ENCODE measurements around the gene HNRNPA2B1.

HNRNPA2B1 gene

GRCh38 chr7:26191233-26191973 is 9.1 kb downstream of the HNRNPA2B1 start:
- no peak for TF ChIP-seq CTCF (IDR thresholded peaks at IDR 0.05; ENCODE audit: unreplicated experiment in 3 of 3)
- H3K27ac Mint-ChIP-seq, result peak overlapping the region; percentile 10 to 36 (median 26)
- H3K4me3 Mint-ChIP-seq, result no peak overlapping the region
- H3K36me3 Mint-ChIP-seq (ENCODE audit: low read depth), result peaks cover 92% of the 10 kb centered on the region
- H3K9me3 Mint-ChIP-seq, result no peaks in the 10 kb centered on the region
- H3K4me1 Mint-ChIP-seq, result peaks cover 37% of the 10 kb centered on the region
- H3K27me3 Mint-ChIP-seq (ENCODE audit: low read depth), result no peaks in the 10 kb centered on the region

GRCh38 chr7:26190417-26190869 is 10.1 kb downstream of the HNRNPA2B1 start:
- no peaks in the 10 kb centered on the region for H3K27me3 Mint-ChIP-seq (ENCODE audit: low read depth)
- H3K9me3 Mint-ChIP-seq, result no peaks in the 10 kb centered on the region
- H3K36me3 Mint-ChIP-seq (ENCODE audit: low read depth), result peaks cover 88% of the 10 kb centered on the region
- H3K4me3 Mint-ChIP-seq, result no peak overlapping the region
- peak overlapping the region in 1 of 3 experiments; percentile 26 for H3K27ac Mint-ChIP-seq
- TF ChIP-seq CTCF (IDR thresholded peaks at IDR 0.05; ENCODE audit: unreplicated experiment in 3 of 3), result no peak
- peaks cover 28% of the 10 kb centered on the region for H3K4me1 Mint-ChIP-seq

DNA sequence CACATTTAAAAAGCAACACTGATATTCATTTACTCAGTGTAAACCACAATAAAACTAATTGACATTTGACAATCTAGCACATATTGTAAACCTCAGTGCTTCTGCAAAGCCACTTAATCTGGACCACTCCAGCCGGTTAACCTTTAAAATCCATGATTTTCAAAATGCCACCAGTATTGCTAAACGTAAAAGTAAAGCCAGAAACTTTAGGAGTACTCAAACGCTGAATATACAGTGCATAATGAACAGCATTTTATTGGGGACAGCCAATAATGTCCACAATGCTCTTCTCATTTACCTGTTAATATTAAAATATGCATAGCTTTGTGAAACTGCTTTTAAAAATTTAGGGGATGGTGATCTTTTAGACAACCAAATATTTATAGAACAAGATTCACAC is 10.8 kb downstream of the HNRNPA2B1 start:
- TF ChIP-seq CTCF (IDR thresholded peaks at IDR 0.05; ENCODE audit: unreplicated experiment in 3 of 3), result no peak
- no peaks in the 10 kb centered on the region for H3K9me3 Mint-ChIP-seq
- H3K36me3 Mint-ChIP-seq (ENCODE audit: low read depth), result peaks cover 90% of the 10 kb centered on the region
- peaks cover 23% of the 10 kb centered on the region for H3K4me1 Mint-ChIP-seq
- no peaks in the 10 kb centered on the region for H3K27me3 Mint-ChIP-seq (ENCODE audit: low read depth)
- H3K27ac Mint-ChIP-seq, result no peak overlapping the region
- no peak overlapping the region for H3K4me3 Mint-ChIP-seq

DNA sequence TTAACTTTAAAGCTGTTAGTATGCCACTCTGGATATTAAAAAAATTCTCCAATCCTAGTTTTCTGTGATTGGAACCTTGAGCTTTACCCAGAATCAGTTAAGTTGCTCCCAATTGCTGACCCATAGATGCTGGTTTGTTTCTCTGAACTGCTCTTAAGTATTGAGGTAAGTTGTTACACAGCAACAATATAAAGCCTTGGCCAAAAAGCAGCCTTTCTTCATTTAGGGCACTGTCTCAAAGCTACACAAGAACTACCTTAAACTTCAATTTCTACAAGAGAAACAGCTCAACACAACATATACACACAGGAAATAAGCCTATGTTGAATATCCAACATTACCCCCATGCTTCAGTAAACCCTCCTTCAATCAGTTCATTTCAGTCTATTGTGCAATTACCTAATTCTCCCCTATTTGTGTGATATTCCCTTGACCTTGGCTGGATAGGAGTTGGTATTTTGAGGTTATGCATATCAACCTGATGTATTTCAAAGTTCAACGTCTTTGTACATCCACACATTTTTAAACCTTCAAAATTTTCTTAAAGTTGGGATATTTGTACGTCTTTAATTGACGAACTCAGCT is 11.5 kb downstream of the HNRNPA2B1 start:
- H3K4me1 Mint-ChIP-seq, result peaks cover 22% of the 10 kb centered on the region
- no peak overlapping the region for H3K27ac Mint-ChIP-seq
- no peak overlapping the region for H3K4me3 Mint-ChIP-seq
- TF ChIP-seq CTCF (IDR thresholded peaks at IDR 0.05; ENCODE audit: unreplicated experiment in 3 of 3), result no peak
- no peaks in the 10 kb centered on the region for H3K27me3 Mint-ChIP-seq (ENCODE audit: low read depth)
- H3K36me3 Mint-ChIP-seq (ENCODE audit: low read depth), result peaks cover 83% of the 10 kb centered on the region
- no peaks in the 10 kb centered on the region for H3K9me3 Mint-ChIP-seq

GRCh38 chr7:26188206-26188956 is 12.2 kb downstream of the HNRNPA2B1 start:
- Mint-ChIP-seq H3K4me3 (no peak overlapping the region), H3K9me3 (no peaks in the 10 kb centered on the region), H3K27ac (peak overlapping the region in 2 of 3 experiments; percentile 3 to 18), H3K27me3 (ENCODE audit: low read depth) (no peaks in the 10 kb centered on the region), H3K36me3 (ENCODE audit: low read depth) (peaks cover 77% of the 10 kb centered on the region), H3K4me1 (peaks cover 15% of the 10 kb centered on the region)
- no peak for TF ChIP-seq CTCF (IDR thresholded peaks at IDR 0.05; ENCODE audit: unreplicated experiment in 3 of 3)

Measured in nephron (organoid).